A549 treated with RU486 at 1 μM for 4 hours (cell line): ENCODE measurements around the gene MTFP1. TPM values are rescaled to one million over a fixed set of nuclear protein-coding genes. Genes with fewer than 3 reads are reported as not detected.

Experiments
- total RNA-seq: library from RNA; stranded (reverse); fragments of 200-300 nt; extraction: Qiagen RNA extraction; gene quantifications from 5 replicates; pipeline ENCODE4 v1.2.3, GENCODE V29; 2022; ENCODE audit warnings: low read depth

Gene MTFP1
- 60.7 to 71.9 TPM (median 70.0 TPM) in 5 replicates for total RNA-seq

GRCh38 chr22:30425616-30426387 lies at the start of gene MTFP1:
Gene MTFP1 (plus strand): TSS chr22:30425768. CDS start chr22:30425880, 112 bp downstream.

GRCh38 chr22:30386960-30387827 lies 38.4 kb upstream of the MTFP1 start, which contains the start of gene RNF215:
Gene RNF215 (minus strand): TSS chr22:30387411. CDS start chr22:30387313, 98 bp downstream.

GRCh38 chr22:30396871-30397655 lies 28.5 kb upstream of the MTFP1 start, which contains the start of gene SEC14L2:
Gene SEC14L2 (plus strand): TSS chr22:30397018. CDS start chr22:30397117, 99 bp downstream.

GRCh38 chr22:30471616-30472318 lies 46.2 kb downstream of the MTFP1 start, which contains the start of gene SEC14L3:
Gene SEC14L3 (minus strand): TSS chr22:30472017. CDS start chr22:30471958, 59 bp downstream.

Other genes starting within 250 kb of the MTFP1 start
- gene LIF, start 179.0 kb upstream of the MTFP1 start, total RNA-seq, result 22.4 to 37.6 TPM (median 34.3 TPM) in 5 replicates
- gene OSM, start 158.9 kb upstream of the MTFP1 start, total RNA-seq, result not detected in 5 replicates
- gene CASTOR1, start 136.3 kb upstream of the MTFP1 start, total RNA-seq, result 3.3 to 6.3 TPM (median 4.7 TPM) in 5 replicates
- 9.1 to 11.7 TPM (median 10.1 TPM) in 5 replicates for gene TBC1D10A, start 98.8 kb upstream of the MTFP1 start, total RNA-seq
- 39.6 to 76.2 TPM (median 67.4 TPM) in 5 replicates for gene SF3A1, start 68.9 kb upstream of the MTFP1 start, total RNA-seq
- 1.8 to 3.4 TPM (median 3.0 TPM) in 5 replicates for gene CCDC157, start 68.8 kb upstream of the MTFP1 start, total RNA-seq
- gene RNF215, start 38.4 kb upstream of the MTFP1 start, total RNA-seq, result 14.2 to 19.6 TPM (median 16.8 TPM) in 5 replicates
- gene SEC14L2, start 28.8 kb upstream of the MTFP1 start, total RNA-seq, result 28.0 to 35.4 TPM (median 30.1 TPM) in 5 replicates
- gene SEC14L3, start 46.2 kb downstream of the MTFP1 start, total RNA-seq, result not detected in 5 replicates
- 3.7 to 6.0 TPM (median 5.3 TPM) in 5 replicates for gene SEC14L4, start 79.9 kb downstream of the MTFP1 start, total RNA-seq
- not detected in 5 replicates for gene SEC14L6, start 121.0 kb downstream of the MTFP1 start, total RNA-seq
- gene GAL3ST1, start 148.9 kb downstream of the MTFP1 start, total RNA-seq, result 5.2 to 8.6 TPM (median 8.0 TPM) in 5 replicates
- 109 to 130 TPM (median 118 TPM) in 5 replicates for gene PES1, start 166.1 kb downstream of the MTFP1 start, total RNA-seq
- 4.3 to 5.5 TPM (median 4.6 TPM) in 5 replicates for gene TCN2, start 181.4 kb downstream of the MTFP1 start, total RNA-seq
- 4.6 to 7.8 TPM (median 6.1 TPM) in 5 replicates for gene SLC35E4, start 210.0 kb downstream of the MTFP1 start, total RNA-seq
- gene DUSP18, start 242.1 kb downstream of the MTFP1 start, total RNA-seq, result 2.5 to 5.0 TPM (median 4.7 TPM) in 5 replicates